ENCODE measurements around the gene CWC27.

The CWC27 gene

DNA sequence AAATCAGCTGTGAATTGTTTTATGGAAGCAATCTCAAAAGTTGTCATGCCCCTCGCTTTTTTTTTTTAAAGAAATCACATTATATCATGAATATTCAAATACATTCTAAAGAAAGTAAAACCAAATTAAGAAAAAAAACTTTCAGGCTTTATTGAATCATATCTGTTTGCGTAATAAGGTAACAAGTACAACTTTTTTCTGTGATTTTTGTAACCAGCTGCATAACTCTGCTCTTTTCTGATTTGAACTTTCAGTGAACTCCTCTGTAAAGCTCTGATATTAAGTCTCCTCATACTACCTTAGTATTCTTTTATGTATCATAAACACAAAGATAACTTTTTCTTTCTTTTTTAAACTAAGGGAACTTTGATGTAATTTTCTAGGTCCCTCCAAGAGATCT lies 65.3 kb downstream of the CWC27 start:
- TF ChIP-seq POU2F2 (IDR thresholded peaks at IDR 0.05; ENCODE audit: low read depth, low read length) (no peak), TAF1 (IDR thresholded peaks at IDR 0.05; ENCODE audit: low read depth, low read length) (no peak), PAX5 (IDR thresholded peaks at IDR 0.05; ENCODE audit: insufficient read depth, low read length, severe bottlenecking) (no peak), POLR2AphosphoS5 (IDR thresholded peaks at IDR 0.05; ENCODE audit: low read depth, low read length) (no peak), POLR2A (IDR thresholded peaks at IDR 0.05; ENCODE audit: low read depth, low read length) (no peak), SPI1 (IDR thresholded peaks at IDR 0.05; ENCODE audit: low read depth, low read length) (no peak)
- DNase-seq (ENCODE audit: insufficient read length, low spot score) (no peak), FAIRE-seq (no peak)

DNA sequence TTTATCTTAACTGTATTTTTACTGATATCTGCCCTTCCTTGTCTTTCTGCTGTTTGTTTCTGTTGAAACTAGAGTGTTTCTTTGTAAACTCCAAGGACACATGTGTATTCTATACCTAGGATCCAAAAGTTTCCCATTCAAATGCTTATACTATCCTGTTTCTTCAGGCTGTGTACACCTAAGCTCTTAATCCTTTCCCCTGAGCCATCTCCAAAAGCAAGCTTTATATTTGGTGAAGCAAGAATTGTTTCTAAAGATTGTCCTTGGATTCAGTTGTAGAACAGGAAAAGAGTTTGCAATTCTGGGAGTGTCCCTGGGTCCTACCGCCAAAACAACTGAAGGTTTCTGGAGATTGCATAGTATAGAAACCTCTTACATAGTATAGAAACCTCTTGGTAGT lies 65.9 kb downstream of the CWC27 start:
- FAIRE-seq (no peak), DNase-seq (ENCODE audit: insufficient read length, low spot score) (no peak)
- TF ChIP-seq POU2F2 (IDR thresholded peaks at IDR 0.05; ENCODE audit: low read depth, low read length) (no peak), SPI1 (IDR thresholded peaks at IDR 0.05; ENCODE audit: low read depth, low read length) (no peak), TAF1 (IDR thresholded peaks at IDR 0.05; ENCODE audit: low read depth, low read length) (no peak)

DNA sequence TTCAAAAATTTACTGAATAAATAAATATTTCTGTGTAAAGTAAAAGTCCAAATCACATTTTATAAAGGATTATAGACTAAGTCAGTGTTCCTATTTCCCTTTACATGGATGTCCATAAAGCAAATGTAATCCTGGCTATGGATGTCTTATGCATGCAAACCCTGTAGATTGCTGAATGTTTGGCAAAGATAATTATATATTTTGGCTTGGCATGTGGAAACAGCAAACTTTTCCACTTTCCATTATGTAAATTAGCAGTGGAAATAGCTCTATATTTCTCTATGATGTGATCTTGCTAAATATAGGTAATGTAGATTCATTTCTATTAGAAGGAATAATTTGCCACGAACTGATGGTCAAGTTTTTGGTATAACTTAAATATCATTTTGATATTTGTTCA lies 66.5 kb downstream of the CWC27 start:
- FAIRE-seq (no peak), DNase-seq (ENCODE audit: insufficient read length, low spot score) (no peak)
- TF ChIP-seq POLR2AphosphoS5 (IDR thresholded peaks at IDR 0.05; ENCODE audit: low read depth, low read length) (no peak), POU2F2 (IDR thresholded peaks at IDR 0.05; ENCODE audit: low read depth, low read length) (no peak), POLR2A (IDR thresholded peaks at IDR 0.05; ENCODE audit: low read depth, low read length) (no peak), TAF1 (IDR thresholded peaks at IDR 0.05; ENCODE audit: low read depth, low read length) (no peak), SPI1 (IDR thresholded peaks at IDR 0.05; ENCODE audit: low read depth, low read length) (no peak), PAX5 (IDR thresholded peaks at IDR 0.05; ENCODE audit: insufficient read depth, low read length, severe bottlenecking) (no peak)

GRCh38 chr5:64836190-64836755 lies 67.5 kb downstream of the CWC27 start:
- no peak for TF ChIP-seq POLR2A (IDR thresholded peaks at IDR 0.05; ENCODE audit: low read depth, low read length)
- no peak for TF ChIP-seq POU2F2 (IDR thresholded peaks at IDR 0.05; ENCODE audit: low read depth, low read length)
- TF ChIP-seq POLR2AphosphoS5 (IDR thresholded peaks at IDR 0.05; ENCODE audit: low read depth, low read length), result no peak
- TF ChIP-seq PAX5 (IDR thresholded peaks at IDR 0.05; ENCODE audit: insufficient read depth, low read length, severe bottlenecking), result no peak
- no peak for TF ChIP-seq TAF1 (IDR thresholded peaks at IDR 0.05; ENCODE audit: low read depth, low read length)
- no peak for TF ChIP-seq SPI1 (IDR thresholded peaks at IDR 0.05; ENCODE audit: low read depth, low read length)
- FAIRE-seq, result peak; percentile 16

GRCh38 chr5:64836786-64837185 lies 68.1 kb downstream of the CWC27 start:
- no peak for DNase-seq (ENCODE audit: insufficient read length, low spot score)
- TF ChIP-seq PAX5 (IDR thresholded peaks at IDR 0.05; ENCODE audit: insufficient read depth, low read length, severe bottlenecking) (no peak), POU2F2 (IDR thresholded peaks at IDR 0.05; ENCODE audit: low read depth, low read length) (no peak), TAF1 (IDR thresholded peaks at IDR 0.05; ENCODE audit: low read depth, low read length) (no peak), SPI1 (IDR thresholded peaks at IDR 0.05; ENCODE audit: low read depth, low read length) (no peak), POLR2A (IDR thresholded peaks at IDR 0.05; ENCODE audit: low read depth, low read length) (no peak), POLR2AphosphoS5 (IDR thresholded peaks at IDR 0.05; ENCODE audit: low read depth, low read length) (no peak)
- FAIRE-seq, result no peak

More at GRCh38 chr5:64836190-64836755, 67.5 kb downstream of the CWC27 start:
- no peak for DNase-seq (ENCODE audit: insufficient read length, low spot score)

GRCh38 chr5:64838376-64838775 lies 69.6 kb downstream of the CWC27 start:
- DNase-seq (ENCODE audit: insufficient read length, low spot score) (no peak), FAIRE-seq (no peak)
- TF ChIP-seq SPI1 (IDR thresholded peaks at IDR 0.05; ENCODE audit: low read depth, low read length) (no peak), POLR2A (IDR thresholded peaks at IDR 0.05; ENCODE audit: low read depth, low read length) (no peak), POU2F2 (IDR thresholded peaks at IDR 0.05; ENCODE audit: low read depth, low read length) (no peak), POLR2AphosphoS5 (IDR thresholded peaks at IDR 0.05; ENCODE audit: low read depth, low read length) (no peak), PAX5 (IDR thresholded peaks at IDR 0.05; ENCODE audit: insufficient read depth, low read length, severe bottlenecking) (no peak), TAF1 (IDR thresholded peaks at IDR 0.05; ENCODE audit: low read depth, low read length) (no peak)

- TF ChIP-seq PAX5 (IDR thresholded peaks at IDR 0.05; ENCODE audit: insufficient read depth, low read length, severe bottlenecking) (no peak), POLR2A (IDR thresholded peaks at IDR 0.05; ENCODE audit: low read depth, low read length) (no peak), SPI1 (IDR thresholded peaks at IDR 0.05; ENCODE audit: low read depth, low read length) (no peak), POLR2AphosphoS5 (IDR thresholded peaks at IDR 0.05; ENCODE audit: low read depth, low read length) (no peak), POU2F2 (IDR thresholded peaks at IDR 0.05; ENCODE audit: low read depth, low read length) (no peak), TAF1 (IDR thresholded peaks at IDR 0.05; ENCODE audit: low read depth, low read length) (no peak)
- DNase-seq (ENCODE audit: insufficient read length, low spot score), result no peak
- no peak for FAIRE-seq
Observed at GRCh38 chr5:64838803-64839202, 70.1 kb downstream of the CWC27 start.

DNA sequence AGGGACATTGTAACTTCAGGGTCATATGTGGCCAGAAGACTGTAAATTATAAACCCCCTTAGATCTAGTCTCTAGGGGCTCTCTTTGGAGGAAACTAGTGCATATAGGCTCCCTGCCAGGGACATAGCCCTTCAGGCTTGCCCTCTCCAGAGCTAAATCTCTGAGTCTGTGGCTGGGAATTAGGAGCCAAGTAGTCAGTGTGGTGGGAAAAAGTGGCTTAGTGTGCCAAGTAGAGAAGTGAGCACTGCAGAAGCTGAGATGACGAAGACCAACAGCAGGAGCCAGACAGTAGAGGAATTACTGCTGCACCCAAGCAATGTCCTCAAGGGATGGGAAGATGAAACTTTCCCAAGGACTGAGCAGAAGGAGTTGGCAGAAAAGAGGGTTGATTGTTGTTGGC lies 71.2 kb downstream of the CWC27 start:
- TF ChIP-seq POLR2AphosphoS5 (IDR thresholded peaks at IDR 0.05; ENCODE audit: low read depth, low read length), result no peak
- no peak for TF ChIP-seq PAX5 (IDR thresholded peaks at IDR 0.05; ENCODE audit: insufficient read depth, low read length, severe bottlenecking)
- no peak for TF ChIP-seq SPI1 (IDR thresholded peaks at IDR 0.05; ENCODE audit: low read depth, low read length)
- no peak for TF ChIP-seq POLR2A (IDR thresholded peaks at IDR 0.05; ENCODE audit: low read depth, low read length)
- TF ChIP-seq TAF1 (IDR thresholded peaks at IDR 0.05; ENCODE audit: low read depth, low read length), result no peak
- TF ChIP-seq POU2F2 (IDR thresholded peaks at IDR 0.05; ENCODE audit: low read depth, low read length), result no peak
- no peak for FAIRE-seq

DNA sequence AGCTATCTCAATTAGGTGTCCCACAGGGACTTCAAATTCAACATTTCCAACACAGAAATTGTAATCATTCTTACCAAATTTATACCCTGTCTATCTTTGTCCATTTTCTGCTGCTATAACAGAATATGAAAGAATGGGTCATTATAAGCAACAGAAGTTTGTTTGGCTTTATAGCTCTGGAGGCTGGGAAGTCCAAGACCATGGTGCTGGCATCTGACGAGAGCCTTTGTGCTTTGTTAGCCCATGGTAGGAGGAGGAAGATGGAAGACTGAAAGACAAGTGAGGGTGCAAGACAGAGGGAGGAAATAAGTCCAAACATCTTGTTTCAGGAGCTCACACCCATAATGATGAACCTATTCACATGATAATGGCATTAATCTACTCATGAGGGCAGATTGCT lies 72.2 kb downstream of the CWC27 start:
- FAIRE-seq, result no peak
- no peak for TF ChIP-seq SPI1 (IDR thresholded peaks at IDR 0.05; ENCODE audit: low read depth, low read length)
- no peak for TF ChIP-seq PAX5 (IDR thresholded peaks at IDR 0.05; ENCODE audit: insufficient read depth, low read length, severe bottlenecking)
- no peak for TF ChIP-seq POU2F2 (IDR thresholded peaks at IDR 0.05; ENCODE audit: low read depth, low read length)
- TF ChIP-seq TAF1 (IDR thresholded peaks at IDR 0.05; ENCODE audit: low read depth, low read length), result no peak
- TF ChIP-seq POLR2A (IDR thresholded peaks at IDR 0.05; ENCODE audit: low read depth, low read length), result no peak
- no peak for TF ChIP-seq POLR2AphosphoS5 (IDR thresholded peaks at IDR 0.05; ENCODE audit: low read depth, low read length)
- DNase-seq (ENCODE audit: insufficient read length, low spot score), result no peak

More for the DNA sequence above, 71.2 kb downstream of the CWC27 start:
- DNase-seq (ENCODE audit: insufficient read length, low spot score), result no peak

GRCh38 chr5:64853777-64854176 lies 85.0 kb downstream of the CWC27 start:
- FAIRE-seq (no peak), DNase-seq (ENCODE audit: insufficient read length, low spot score) (no peak)
- TF ChIP-seq POLR2A (IDR thresholded peaks at IDR 0.05; ENCODE audit: low read depth, low read length) (no peak), PAX5 (IDR thresholded peaks at IDR 0.05; ENCODE audit: insufficient read depth, low read length, severe bottlenecking) (no peak), POU2F2 (IDR thresholded peaks at IDR 0.05; ENCODE audit: low read depth, low read length) (no peak), POLR2AphosphoS5 (IDR thresholded peaks at IDR 0.05; ENCODE audit: low read depth, low read length) (no peak), TAF1 (IDR thresholded peaks at IDR 0.05; ENCODE audit: low read depth, low read length) (no peak)
